Transverse colon (tissue), 4 donors: ENCODE data around the gene MAF. TPM values are rescaled to one million over a fixed set of nuclear protein-coding genes. Genes with fewer than 3 reads are reported as not detected.

ENCODE experiments used
- DNase-seq: peaks from one replicate; pipeline ENCODE4 v3.0.0-alpha.2; 2019
- H3K27ac ChIP-seq, 4 donors: fragments of 200-600 bp; sonication (generic); 2 replicates each; pipeline ENCODE4 v1.5.1; 2016 to 2018; ENCODE audit warnings: inconsistent platforms in 4 of 4
- H3K27me3 ChIP-seq: fragments of 200-600 bp; sonication (generic); 2 replicates; pipeline ENCODE4 v1.5.1; 2017; ENCODE audit warnings: inconsistent platforms
- H3K36me3 ChIP-seq, 4 donors: fragments of 200-600 bp; sonication (generic); 2 replicates each; pipeline ENCODE4 v1.5.1; 2017 to 2019; ENCODE audit warnings: inconsistent platforms in 4 of 4
- H3K4me1 ChIP-seq, 4 donors: fragments of 200-600 bp; sonication (generic); 2 replicates each; pipeline ENCODE4 v1.5.1; 2017 to 2020; ENCODE audit warnings: inconsistent platforms in 4 of 4
- H3K4me3 ChIP-seq, 4 donors: fragments of 200-600 bp; sonication (generic); 1 replicate in 1 of 4; 2 replicates in 3 of 4; pipeline versions ENCODE4 v1.5.1 to v1.6.1; 2017 to 2019; ENCODE audit warnings: inconsistent platforms in 4 of 4
- H3K9me3 ChIP-seq, 2 donors: fragments of 200-600 bp; sonication (generic); 2 replicates each; pipeline ENCODE4 v1.5.1; 2017 to 2019; ENCODE audit warnings: inconsistent platforms in 2 of 2
- EP300 ChIP-seq: sonication (generic); formaldehyde crosslinking; IDR thresholded peaks from one replicate; pipeline ENCODE4 v1.6.1; 2017; ENCODE audit warnings: antibody characterized with exemption, low read depth
- POLR2A ChIP-seq: fragments of 450-650 bp; IDR thresholded peaks from one replicate; pipeline ENCODE4 v1.6.1; 2016; ENCODE audit warnings: antibody characterized with exemption, mild to moderate bottlenecking, moderate library complexity
- POLR2AphosphoS5 ChIP-seq, 3 donors: sonication (generic); formaldehyde crosslinking; IDR thresholded peaks; one replicate each; pipeline ENCODE4 v1.6.1; 2016; ENCODE audit warnings: antibody characterized with exemption in 3 of 3
- WGBS, 2 donors: methylation state at CpG; one replicate each; pipeline ENCODE4 v1.1.5; 2018; ENCODE audit warnings: low coverage in 1 of 2; 5-methylcytosine and 5-hydroxymethylcytosine counted together
- in situ Hi-C, 4 donors: fragments of 200-750 bp; cut with MboI; loops; one replicate each; pipeline versions ENCODE4 v1.15.0 to v1.15.1; 2017; ENCODE audit warnings: low sequenced_read_pairs in 3 of 4, low pct_ligation_motif_present in 1 of 4, low pct_unique_long_range_greater_than_20kb in 1 of 4
- intact Hi-C: fragments of 100-400 bp; cut with DNase I; formaldehyde crosslinking; loops from one replicate; pipeline ENCODE4 v1.15.1; 2023; ENCODE audit warnings: low total_unique reads
- total RNA-seq, 4 donors: library from RNA; depleted of rRNA; stranded (reverse); fragments of >200 nt; gene quantifications; one replicate each; pipeline ENCODE4 v1.1.0, GENCODE V29; 2016
- TF ChIP-seq, protein P1 (sequence below), 5 experiments: fragments of 200-600 bp in 3 of 5; fragments of 450-650 bp in 2 of 5; sonication (generic) in 3 of 5; IDR thresholded peaks; 1 replicate in 2 of 5; 2 replicates in 3 of 5; pipeline ENCODE4 v1.5.1; 2016 to 2017; ENCODE audit warnings: antibody characterized with exemption in 5 of 5, inconsistent platforms in 3 of 5, mild to moderate bottlenecking in 2 of 5, moderate library complexity in 1 of 5

MAF gene
- total RNA-seq, 4 donors from 2014 or later, result 8.4 to 25.2 (median 14.0) TPM

DNA sequence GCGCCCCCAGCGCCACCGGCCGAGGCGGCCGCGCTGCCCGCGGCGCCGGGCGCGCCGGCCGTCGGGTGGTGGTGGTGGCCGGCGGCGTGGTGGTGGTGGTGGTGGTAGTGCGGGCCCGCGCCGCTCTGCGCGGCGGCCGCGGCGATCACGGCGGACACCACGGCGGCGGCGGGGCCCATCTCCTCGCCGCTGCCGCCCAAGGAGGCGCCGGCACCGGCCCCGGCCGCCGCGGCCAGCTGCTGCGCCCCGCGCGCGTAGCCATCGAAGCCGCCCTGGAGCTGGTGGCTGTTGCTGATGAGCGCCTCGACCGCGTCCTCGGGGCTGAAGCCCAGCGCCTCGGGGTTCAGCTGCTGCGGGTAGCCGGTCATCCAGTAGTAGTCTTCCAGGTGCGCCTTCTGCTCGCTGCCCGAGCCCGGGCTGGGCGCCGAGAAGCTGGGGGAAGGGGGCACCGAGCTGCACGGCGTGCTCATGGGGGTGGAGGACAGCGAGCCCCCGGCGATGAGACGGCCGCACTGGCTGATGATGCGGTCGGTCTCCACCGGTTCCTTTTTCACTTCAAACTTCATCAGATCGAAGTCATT is 1.2 kb downstream of the MAF start:
- TF ChIP-seq POLR2AphosphoS5 (IDR thresholded peaks at IDR 0.05) (no peak), POLR2A (peak; percentile 34)
- DNase-seq, result no peak
- WGBS, 2 donors, result 0 to 4% methylated on average over 3 to 69 of the region's 79 CpGs
- no peaks in the 10 kb centered on the region for H3K9me3 ChIP-seq
- in situ Hi-C loops (no loop called here), intact Hi-C loops (no loop called here)
- H3K27me3 ChIP-seq, result peaks cover 40% of the 10 kb centered on the region
- peak overlapping the region; percentile 44 to 82 (median 66) for H3K4me3 ChIP-seq
- peaks cover 0 to 27% (median 10%) of the 10 kb centered on the region in 4 donors for H3K4me1 ChIP-seq
- H3K36me3 ChIP-seq, result no peaks in the 10 kb centered on the region
- peak overlapping the region; percentile 83 to 95 (median 93) for H3K27ac ChIP-seq

- peaks cover 40% of the 10 kb centered on the region for H3K27me3 ChIP-seq
- H3K27ac ChIP-seq, result peak overlapping the region; percentile 69 to 85 (median 78)
- in situ Hi-C loops, result no loop called here
- H3K9me3 ChIP-seq, result no peaks in the 10 kb centered on the region
- H3K4me1 ChIP-seq, result peaks cover 0 to 28% (median 10%) of the 10 kb centered on the region in 4 donors
- TF ChIP-seq EP300 (no peak), POLR2A (no peak), POLR2AphosphoS5 (IDR thresholded peaks at IDR 0.05) (peak in 1 of 3 donors; percentile 54)
- TF ChIP-seq, protein P1, sequence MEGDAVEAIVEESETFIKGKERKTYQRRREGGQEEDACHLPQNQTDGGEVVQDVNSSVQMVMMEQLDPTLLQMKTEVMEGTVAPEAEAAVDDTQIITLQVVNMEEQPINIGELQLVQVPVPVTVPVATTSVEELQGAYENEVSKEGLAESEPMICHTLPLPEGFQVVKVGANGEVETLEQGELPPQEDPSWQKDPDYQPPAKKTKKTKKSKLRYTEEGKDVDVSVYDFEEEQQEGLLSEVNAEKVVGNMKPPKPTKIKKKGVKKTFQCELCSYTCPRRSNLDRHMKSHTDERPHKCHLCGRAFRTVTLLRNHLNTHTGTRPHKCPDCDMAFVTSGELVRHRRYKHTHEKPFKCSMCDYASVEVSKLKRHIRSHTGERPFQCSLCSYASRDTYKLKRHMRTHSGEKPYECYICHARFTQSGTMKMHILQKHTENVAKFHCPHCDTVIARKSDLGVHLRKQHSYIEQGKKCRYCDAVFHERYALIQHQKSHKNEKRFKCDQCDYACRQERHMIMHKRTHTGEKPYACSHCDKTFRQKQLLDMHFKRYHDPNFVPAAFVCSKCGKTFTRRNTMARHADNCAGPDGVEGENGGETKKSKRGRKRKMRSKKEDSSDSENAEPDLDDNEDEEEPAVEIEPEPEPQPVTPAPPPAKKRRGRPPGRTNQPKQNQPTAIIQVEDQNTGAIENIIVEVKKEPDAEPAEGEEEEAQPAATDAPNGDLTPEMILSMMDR (IDR thresholded peaks at IDR 0.05), result peak in 1 of 5 experiments; percentile 19
- no peaks in the 10 kb centered on the region for H3K36me3 ChIP-seq
- peak overlapping the region; percentile 35 to 61 (median 50) for H3K4me3 ChIP-seq
- intact Hi-C loops, result no loop called here
- 0 to 4% methylated on average over 3 to 42 of the region's 51 CpGs for WGBS, 2 donors
- DNase-seq, result peak; percentile 41
Measured at GRCh38 chr16:79598348-79599181, 2.0 kb downstream of the MAF start.

DNA sequence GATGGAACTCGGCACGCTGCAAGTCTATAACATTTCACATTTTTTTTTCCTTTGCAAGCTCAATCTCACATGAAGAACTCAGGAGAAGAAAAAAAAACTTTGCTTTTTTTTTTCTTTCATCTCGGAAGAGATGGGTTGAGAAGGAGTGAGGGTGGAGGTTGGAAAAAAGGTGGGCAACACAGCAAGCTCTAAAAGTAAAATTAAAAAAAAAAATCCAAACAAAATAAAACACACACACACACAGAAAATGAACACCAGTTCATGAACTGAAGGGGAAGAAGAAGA is 2.5 kb downstream of the MAF start:
- TF ChIP-seq, protein P1 (IDR thresholded peaks at IDR 0.05), result no peak
- no peak for TF ChIP-seq POLR2A
- TF ChIP-seq EP300, result no peak
- TF ChIP-seq POLR2AphosphoS5 (IDR thresholded peaks at IDR 0.05), result no peak
- in situ Hi-C loops, result no loop called here
- intact Hi-C loops, result no loop called here
- Histone ChIP-seq H3K27me3 (peaks cover 40% of the 10 kb centered on the region), H3K27ac (peak overlapping the region; percentile 69 to 85 (median 78)), H3K4me1 (peaks cover 0 to 28% (median 10%) of the 10 kb centered on the region in 4 donors), H3K9me3 (no peaks in the 10 kb centered on the region), H3K36me3 (no peaks in the 10 kb centered on the region), H3K4me3 (peak overlapping the region in 3 of 4 donors; percentile 46 to 61 (median 53))
- no peak for DNase-seq
- WGBS, 2 donors, result 26 to 45% methylated on average over 3 of the region's 3 CpGs

- H3K9me3 ChIP-seq, result no peaks in the 10 kb centered on the region
- 40 to 53% methylated on average over 5 of the region's 5 CpGs for WGBS, 2 donors
- in situ Hi-C loops (no loop called here), intact Hi-C loops (loop anchor here (2.0 kb wide), 1 partner anchor 1093 kb away; no protein-coding TSS in a partner anchor)
- DNase-seq, result no peak
- H3K27ac ChIP-seq, result peak overlapping the region; percentile 69 to 85 (median 78)
- TF ChIP-seq EP300, result no peak
- no peak for TF ChIP-seq POLR2AphosphoS5 (IDR thresholded peaks at IDR 0.05)
- TF ChIP-seq POLR2A, result no peak
- TF ChIP-seq, protein P1 (IDR thresholded peaks at IDR 0.05), result no peak
- peaks cover 0 to 27% (median 10%) of the 10 kb centered on the region in 4 donors for H3K4me1 ChIP-seq
- H3K27me3 ChIP-seq, result peaks cover 40% of the 10 kb centered on the region
- no peaks in the 10 kb centered on the region for H3K36me3 ChIP-seq
- peak overlapping the region in 3 of 4 donors; percentile 46 to 61 (median 53) for H3K4me3 ChIP-seq
Measured at GRCh38 chr16:79597277-79598062, 3.1 kb downstream of the MAF start.
